Fibroblast of pulmonary artery (primary cell): ENCODE data around the gene APOOL.
"Not testable (repeated sequence)": the region's sequence is repeated elsewhere in the genome, so short reads cannot be mapped to it uniquely, and the experiment has no call there.

Experiments
- DNase-seq: peaks from one replicate; pipeline ENCODE4 v3.0.0-alpha.2; 2010; ENCODE audit warnings: low read depth
- H3K4me3 ChIP-seq: replicated peaks from 2 replicates; pipeline ENCODE4 v1.5.1; 2011; ENCODE audit warnings: low read depth, mild to moderate bottlenecking, control low read depth, low read length, moderate library complexity
- TF ChIP-seq, protein P1 (sequence below): IDR thresholded peaks from 2 replicates; pipeline ENCODE4 v1.5.1; 2011; ENCODE audit warnings: mild to moderate bottlenecking, control low read depth, low read length, inconsistent platforms; ENCODE audit errors: missing control alignments

APOOL gene

DNA sequence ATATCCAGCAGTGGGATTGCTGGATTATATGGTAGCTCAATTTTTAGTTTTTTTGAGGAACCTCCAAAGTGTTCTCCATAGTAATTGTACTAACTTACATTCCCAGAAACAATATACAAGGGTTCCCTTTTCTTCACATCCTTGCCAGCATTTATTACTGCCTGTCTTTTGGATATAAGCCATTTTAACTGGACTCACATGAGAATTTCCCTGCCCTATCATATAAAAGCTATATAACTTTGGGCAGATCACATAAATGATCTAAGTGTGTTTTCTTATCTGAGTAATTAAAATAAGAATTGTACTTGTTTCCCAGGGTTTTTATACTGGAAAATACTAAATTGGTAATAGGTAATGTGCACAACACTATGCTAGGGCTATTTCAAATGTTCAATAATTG lies 25.4 kb downstream of the APOOL start:
- no peak overlapping the region for H3K4me3 ChIP-seq
- no peak for DNase-seq
- TF ChIP-seq, protein P1, sequence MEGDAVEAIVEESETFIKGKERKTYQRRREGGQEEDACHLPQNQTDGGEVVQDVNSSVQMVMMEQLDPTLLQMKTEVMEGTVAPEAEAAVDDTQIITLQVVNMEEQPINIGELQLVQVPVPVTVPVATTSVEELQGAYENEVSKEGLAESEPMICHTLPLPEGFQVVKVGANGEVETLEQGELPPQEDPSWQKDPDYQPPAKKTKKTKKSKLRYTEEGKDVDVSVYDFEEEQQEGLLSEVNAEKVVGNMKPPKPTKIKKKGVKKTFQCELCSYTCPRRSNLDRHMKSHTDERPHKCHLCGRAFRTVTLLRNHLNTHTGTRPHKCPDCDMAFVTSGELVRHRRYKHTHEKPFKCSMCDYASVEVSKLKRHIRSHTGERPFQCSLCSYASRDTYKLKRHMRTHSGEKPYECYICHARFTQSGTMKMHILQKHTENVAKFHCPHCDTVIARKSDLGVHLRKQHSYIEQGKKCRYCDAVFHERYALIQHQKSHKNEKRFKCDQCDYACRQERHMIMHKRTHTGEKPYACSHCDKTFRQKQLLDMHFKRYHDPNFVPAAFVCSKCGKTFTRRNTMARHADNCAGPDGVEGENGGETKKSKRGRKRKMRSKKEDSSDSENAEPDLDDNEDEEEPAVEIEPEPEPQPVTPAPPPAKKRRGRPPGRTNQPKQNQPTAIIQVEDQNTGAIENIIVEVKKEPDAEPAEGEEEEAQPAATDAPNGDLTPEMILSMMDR: no peak

DNA sequence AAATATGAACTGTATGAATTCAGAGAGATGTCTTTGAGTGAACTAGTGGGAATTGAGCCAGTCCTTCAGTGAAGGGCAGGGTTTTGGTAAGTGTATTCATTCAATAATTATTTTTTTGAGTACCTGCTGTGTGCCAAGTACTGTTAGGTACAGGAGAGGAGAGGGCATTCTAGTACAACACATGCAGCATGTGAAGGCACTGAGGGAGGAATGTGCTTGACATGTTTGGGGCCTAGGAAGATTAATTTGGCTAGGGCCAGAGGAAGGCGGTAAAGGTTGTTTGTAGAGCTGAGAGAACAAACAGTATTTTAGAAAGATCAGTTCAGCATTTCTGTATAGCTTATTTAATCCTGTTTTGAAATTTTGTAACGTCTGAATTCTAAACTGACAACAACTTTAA lies 27.8 kb downstream of the APOOL start:
- DNase-seq: no peak
- TF ChIP-seq, protein P1: no peak
- H3K4me3 ChIP-seq: no peak overlapping the region

DNA sequence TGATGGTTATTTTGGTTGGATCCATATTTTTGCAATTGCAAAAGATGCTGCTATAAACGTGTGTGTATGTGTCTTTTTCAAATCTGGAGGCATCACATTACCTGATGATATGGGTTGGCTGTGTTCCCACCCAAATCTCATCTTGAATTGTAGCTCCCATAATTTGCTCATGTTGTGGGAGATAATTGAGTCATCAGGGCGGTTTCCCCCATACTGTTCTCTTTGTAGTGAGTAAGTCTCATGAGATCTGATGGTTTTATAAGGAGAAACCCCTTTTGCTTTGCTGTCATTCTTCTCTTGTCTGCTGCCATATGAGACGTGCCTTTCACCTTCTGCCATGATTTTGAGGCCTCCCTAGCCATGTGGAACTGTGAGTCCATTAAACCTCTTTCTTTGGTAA lies 33.4 kb downstream of the APOOL start:
- DNase-seq: no peak
- TF ChIP-seq, protein P1: no peak
- H3K4me3 ChIP-seq: no peak overlapping the region

DNA sequence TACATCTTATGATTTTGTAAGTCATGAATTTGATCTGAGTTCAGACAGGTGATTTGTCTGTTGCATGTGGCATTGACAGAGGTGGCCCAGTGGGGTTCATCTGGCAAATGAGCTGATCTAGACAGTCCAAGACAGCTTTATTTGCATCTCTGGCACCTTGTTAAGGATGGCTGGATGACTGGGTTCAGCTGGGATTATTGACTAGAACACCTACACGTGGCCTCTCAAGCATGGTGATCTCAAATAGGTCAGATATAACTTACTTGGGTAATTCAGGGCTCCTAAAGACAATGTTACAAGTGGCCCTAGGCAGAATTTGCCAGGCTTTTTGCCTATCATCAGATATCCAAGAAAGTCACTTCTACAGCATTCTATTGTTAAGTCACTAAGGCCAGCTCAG lies 48.0 kb downstream of the APOOL start:
- H3K4me3 ChIP-seq: no peak overlapping the region
- TF ChIP-seq, protein P1: no peak
- DNase-seq: no peak

DNA sequence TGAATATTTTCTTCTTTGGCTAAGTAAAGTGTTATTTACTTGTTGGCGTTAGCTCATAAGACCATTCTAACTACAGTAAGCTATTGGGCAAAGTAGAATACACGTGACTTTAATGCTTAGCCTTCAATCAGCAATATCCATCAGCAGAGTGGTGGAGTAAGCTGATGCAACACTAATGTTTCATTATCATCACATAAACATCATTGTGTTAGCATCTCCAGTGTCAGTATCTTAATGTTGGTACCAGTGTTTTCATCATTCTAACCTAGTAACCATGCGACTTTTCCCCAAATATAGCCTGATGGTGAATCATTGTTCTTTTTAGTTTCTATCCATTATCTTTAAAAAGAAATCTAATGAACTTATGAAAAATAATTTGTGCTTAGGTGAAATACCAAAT lies 48.5 kb downstream of the APOOL start:
- peak; percentile 39 for DNase-seq
- TF ChIP-seq, protein P1: no peak
- H3K4me3 ChIP-seq: no peak overlapping the region

DNA sequence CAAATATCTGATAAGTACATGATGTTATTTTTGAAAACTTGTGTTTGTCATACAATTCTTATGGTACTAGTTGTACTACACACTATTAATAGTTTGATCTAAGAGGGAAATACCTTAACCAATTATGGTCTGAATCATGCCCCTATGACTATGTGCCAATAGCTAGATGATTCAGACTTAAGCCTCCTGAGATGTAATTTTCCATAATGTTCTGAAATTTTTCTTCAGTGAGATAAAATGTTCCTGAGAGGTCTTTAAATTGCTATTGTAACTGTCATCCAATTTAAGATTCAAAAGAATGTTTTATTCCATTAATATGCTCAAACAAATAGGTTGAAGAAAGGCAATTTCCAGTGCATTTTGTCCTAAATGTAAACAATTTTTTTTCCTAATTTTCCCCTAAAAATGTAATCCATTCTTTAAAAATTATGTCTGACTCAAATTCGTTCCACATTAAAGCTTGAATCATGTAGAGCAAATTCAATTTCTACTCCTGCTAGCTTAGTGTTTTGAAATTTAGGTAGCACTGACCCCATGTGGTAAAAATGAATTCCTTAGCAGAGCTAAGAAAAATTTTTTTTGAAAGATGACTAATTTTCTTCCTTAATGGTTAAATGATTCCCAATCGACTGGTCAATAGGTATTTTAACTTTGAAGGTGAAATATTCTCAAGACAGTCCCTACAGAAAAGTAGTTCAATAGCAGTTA lies 49.1 kb downstream of the APOOL start:
- TF ChIP-seq, protein P1: peak; percentile 37
- peak; percentile 79 for DNase-seq
- no peak overlapping the region for H3K4me3 ChIP-seq

DNA sequence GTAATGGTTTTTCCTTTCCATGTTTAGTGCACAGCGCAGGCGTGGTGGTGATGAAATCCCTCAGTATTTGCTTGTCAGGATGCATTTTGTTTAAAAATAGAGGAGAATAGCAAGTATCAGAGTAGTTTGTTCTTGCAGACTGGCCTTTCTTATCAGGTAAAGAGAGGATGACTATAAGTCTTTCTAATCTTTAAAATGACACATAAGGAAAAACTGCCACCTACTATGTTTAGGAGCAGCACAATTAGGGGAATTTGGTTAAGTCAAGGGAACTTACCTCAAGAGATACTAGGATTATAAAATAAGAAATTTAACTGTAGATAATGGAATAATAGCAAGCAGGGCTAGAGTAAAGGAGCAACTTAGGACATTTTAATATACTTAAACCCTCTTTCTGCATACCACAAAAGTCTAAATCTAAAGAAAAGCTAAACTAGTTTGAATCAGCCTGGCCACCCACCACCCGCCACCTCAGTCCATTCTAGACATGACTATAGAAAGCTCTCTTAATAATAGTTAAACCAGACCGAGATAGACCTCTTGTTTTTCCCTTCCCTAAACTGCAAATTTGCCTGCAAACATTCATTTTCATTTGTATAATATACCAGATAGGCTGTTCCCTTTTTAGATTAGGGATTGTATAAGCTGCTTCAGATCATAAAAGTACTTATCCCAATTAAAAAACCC lies 62.0 kb downstream of the APOOL start:
- TF ChIP-seq, protein P1: no peak
- no peak for DNase-seq
- H3K4me3 ChIP-seq: no peak overlapping the region

DNA sequence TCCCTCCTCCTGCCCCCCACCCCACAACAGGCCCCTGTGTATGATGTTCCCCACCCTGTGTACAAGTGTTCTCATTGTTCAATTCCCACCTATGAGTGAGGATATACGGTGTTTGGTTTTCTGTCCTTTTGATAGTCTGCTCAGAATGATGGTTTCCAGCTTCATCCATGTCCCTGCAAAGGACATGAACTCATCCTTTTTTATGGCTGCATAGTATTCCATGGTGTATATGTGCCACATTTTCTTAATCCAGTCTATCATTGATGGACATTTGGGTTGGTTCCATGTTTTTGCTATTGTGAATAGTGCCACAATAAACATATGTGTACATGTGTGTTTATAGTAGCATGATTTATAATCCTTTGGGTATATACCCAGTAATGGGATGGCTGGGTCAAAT lies 73.6 kb downstream of the APOOL start:
- not testable (repeated sequence) for H3K4me3 ChIP-seq, DNase-seq
